RWPE1 (cell line): ENCODE data around the gene PLXNA3.

ENCODE experiments used
- CTCF ChIA-PET: fragments of 350-600 bp; sonication (Branson Sonifier 250); formaldehyde crosslinking; extraction: SDS; loops from one replicate; lab custom pipeline; 2021; lab: Yijun Ruan, JAX
- POLR2A ChIA-PET: fragments of 400-600 bp; formaldehyde crosslinking; extraction: SDS; loops from one replicate; lab custom pipeline; 2020; ENCODE audit warnings: antibody characterized with exemption; ENCODE audit not compliant: low non-redundant PET; lab: Yijun Ruan, JAX
- DNase-seq: peaks from one replicate; pipeline ENCODE4 v3.0.0; 2012; ENCODE audit warnings: low spot score
- H3K27ac ChIP-seq: fragments of 450-650 bp; 2 replicates; pipeline ENCODE4 v1.5.1; 2017
- TF ChIP-seq, protein P1 (sequence below): fragments of 450-650 bp; conservative IDR thresholded peaks from 2 replicates; pipeline ENCODE4 v1.5.1; 2017; ENCODE audit warnings: low read depth, mild to moderate bottlenecking

Gene PLXNA3

DNA sequence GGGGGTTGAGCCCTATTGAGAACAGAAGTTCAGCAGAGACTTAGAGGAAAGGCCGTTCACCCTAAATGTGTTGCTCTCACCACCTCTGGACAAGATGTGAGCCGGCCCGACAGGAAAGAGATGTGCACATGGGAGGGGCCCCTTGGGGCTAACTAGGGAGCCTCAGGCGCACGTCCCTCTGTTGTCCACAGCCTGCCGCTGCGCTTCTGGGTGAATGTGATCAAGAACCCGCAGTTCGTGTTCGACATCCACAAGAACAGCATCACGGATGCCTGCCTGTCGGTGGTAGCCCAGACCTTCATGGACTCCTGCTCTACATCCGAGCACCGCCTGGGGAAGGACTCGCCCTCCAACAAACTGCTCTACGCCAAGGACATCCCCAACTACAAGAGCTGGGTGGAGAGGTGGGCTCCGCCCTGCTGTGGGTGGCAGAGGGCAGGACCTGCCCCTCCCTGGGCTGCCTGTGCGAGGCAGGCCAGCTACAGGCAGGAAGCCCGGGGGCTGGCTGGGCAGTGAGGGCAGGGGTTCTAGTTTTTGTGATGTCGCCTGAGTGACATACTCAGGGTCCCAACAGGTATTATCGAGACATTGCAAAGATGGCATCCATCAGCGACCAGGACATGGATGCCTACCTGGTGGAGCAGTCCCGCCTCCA, 13.0 kb downstream of the PLXNA3 start:
- CTCF ChIA-PET: no interaction called here
- H3K27ac ChIP-seq: no peak overlapping the region
- DNase-seq: no peak
- POLR2A ChIA-PET: no interaction called here
- TF ChIP-seq, protein P1, sequence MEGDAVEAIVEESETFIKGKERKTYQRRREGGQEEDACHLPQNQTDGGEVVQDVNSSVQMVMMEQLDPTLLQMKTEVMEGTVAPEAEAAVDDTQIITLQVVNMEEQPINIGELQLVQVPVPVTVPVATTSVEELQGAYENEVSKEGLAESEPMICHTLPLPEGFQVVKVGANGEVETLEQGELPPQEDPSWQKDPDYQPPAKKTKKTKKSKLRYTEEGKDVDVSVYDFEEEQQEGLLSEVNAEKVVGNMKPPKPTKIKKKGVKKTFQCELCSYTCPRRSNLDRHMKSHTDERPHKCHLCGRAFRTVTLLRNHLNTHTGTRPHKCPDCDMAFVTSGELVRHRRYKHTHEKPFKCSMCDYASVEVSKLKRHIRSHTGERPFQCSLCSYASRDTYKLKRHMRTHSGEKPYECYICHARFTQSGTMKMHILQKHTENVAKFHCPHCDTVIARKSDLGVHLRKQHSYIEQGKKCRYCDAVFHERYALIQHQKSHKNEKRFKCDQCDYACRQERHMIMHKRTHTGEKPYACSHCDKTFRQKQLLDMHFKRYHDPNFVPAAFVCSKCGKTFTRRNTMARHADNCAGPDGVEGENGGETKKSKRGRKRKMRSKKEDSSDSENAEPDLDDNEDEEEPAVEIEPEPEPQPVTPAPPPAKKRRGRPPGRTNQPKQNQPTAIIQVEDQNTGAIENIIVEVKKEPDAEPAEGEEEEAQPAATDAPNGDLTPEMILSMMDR: no peak

DNA sequence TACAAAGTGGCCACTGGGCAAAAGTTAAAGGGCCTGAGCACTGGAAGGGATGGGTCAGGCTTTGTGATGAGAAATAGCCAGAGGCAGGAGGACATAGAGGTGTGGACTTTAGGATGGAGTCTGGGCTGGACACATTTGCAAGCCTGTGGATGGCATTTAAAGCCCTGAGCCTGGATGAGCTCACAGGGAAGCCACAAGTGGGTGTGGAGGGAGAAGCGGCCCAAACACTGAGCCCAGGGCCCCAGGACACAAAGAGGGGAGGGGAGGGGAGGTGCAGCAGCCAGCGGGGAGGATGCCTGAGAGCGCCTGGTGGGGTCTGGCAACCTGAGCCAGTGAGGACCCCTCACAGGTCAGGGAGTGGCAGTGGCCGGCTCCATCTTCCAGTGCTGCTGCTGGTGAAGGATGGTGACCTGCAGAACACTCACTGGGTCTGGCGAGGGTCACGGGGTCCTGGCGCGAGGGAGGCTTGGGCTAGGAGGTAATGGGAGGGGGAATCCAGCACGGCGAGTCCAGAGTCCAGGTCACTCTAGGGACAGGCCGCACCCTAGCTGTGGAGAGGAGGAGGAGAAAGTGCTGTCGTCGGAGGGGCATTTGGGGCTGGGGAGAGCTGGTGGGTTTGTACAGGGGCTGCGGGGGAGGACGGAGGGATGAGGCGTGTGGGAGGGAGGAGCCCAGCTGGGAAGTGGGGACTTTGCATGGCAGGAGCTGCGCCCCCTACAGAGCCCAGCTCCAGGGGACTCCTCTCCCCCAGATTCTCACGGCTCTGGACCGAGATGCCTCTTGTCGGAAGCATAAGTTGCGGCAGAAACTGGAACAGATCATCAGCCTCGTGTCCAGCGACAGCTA, 14.0 kb downstream of the PLXNA3 start:
- ChIA-PET POLR2A (no interaction called here), CTCF (interaction anchor here (0.7 kb wide), 1 partner anchor 9 kb away, joined by 3 read pairs; no protein-coding TSS in a partner anchor)
- no peak for DNase-seq
- H3K27ac ChIP-seq: 0 out of 2 replicates have a peak overlapping the region, but pooled peaks have one; percentile 24
- TF ChIP-seq, protein P1: no peak

DNA sequence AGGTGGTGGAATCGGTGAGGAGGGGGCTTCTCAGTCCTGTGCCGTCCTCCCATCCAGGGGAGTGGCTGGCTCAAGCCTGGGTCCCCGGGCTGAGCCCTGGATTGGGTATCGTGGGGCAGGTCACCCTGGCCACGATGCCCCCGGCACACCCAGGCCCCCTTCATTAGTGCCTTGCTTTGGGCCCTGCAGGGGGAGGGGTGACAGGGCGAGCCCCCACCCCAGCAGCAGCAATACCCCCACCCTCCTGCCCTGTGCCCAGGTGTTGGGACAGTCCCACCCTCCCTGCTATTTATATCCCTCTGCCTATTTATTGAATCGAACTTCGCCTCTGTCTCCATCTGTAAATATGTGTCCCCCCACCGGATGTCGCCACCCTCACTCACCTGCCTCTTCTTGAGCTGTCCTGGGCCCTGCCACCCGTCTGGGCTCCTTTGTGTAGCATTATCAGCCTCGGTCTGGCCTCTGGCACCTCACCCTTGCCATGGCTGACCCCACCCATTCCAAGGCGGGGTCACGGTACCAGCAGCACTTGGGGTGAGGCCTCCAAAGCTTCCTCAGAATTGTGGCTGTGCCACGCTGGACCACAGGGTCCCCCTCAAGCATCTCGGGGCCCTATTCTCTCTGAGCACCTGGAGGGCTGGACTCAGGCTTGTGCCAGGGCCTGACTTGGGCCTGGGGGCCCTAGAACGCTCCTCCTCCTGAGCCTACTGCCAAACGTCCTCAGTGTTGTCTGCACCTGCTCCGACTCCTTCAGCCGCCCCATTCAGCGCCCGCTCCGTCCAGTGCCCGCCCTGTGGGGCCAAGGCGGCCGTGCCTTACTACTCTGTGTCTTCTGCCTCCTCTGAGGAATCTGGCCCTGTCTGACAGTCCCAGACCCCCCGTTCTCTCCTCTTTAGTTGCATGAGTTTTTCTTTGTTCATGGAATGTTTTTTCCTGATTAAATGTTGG, 14.9 kb downstream of the PLXNA3 start:
- DNase-seq: no peak
- TF ChIP-seq, protein P1: no peak
- ChIA-PET CTCF (no interaction called here), POLR2A (no interaction called here)
- H3K27ac ChIP-seq: peak overlapping the region; percentile 24

DNA sequence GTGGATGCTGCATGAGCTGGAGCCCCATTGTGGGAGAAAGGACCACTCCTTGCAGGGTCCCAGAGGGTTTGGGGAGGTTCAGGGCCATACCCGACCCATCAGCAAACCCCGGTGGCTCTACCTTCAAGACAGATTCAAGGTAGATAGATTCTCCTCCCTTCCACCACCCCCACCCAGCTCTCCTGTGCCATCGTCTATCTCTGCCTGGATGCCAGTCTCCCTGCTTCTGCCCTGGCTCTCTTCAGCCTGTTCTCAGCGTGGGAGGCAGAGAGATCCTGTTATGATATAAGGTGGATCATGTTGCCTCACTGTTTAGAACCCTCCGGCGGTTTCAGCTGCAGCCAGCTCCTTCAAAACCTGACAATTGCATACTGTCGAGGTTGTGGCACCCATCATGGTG, 15.6 kb downstream of the PLXNA3 start:
- TF ChIP-seq, protein P1: no peak
- peak overlapping the region; percentile 24 for H3K27ac ChIP-seq
- no peak for DNase-seq
- ChIA-PET POLR2A (no interaction called here), CTCF (no interaction called here)

DNA sequence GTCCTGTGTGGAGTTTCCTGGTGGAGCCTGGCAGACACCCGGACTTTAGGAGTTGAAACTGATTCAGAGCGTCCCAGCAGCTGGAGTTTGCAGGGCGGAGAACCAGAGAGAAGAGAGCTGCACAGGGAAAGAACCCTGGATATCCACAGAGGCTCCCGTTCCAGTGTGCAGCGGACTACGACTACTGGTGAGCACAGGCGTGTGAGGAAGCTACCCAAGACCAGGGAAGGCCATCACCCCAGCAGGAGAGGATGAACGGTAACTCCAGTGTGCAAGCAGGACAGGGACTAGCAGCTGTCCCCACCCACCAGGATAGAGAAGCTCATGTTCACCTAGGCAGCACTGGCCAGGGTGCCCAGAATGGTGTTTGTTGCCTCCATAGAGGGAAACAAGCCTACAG, 18.7 kb downstream of the PLXNA3 start:
- H3K27ac ChIP-seq: peak overlapping the region; percentile 34; the same call in 1 of the 2 replicates
- POLR2A ChIA-PET: interaction anchor here (0.7 kb wide), 1 partner anchor 53 kb away, joined by 3 read pairs; no protein-coding TSS in a partner anchor
- CTCF ChIA-PET: no interaction called here
- TF ChIP-seq, protein P1: no peak
- no peak for DNase-seq
